ENCODE measurements around the gene C11orf21.
"Not testable (repeated sequence)": the region's sequence is repeated elsewhere in the genome, so short reads cannot be mapped to it uniquely, and the experiment has no call there.

Gene C11orf21

GRCh38 chr11:2289350-2289749, 12.4 kb downstream of the C11orf21 start:
- DNase-seq = peak in 5 of 42 donors; percentile 4 to 19 (median 8)
- intact Hi-C loops (cut with DNase I) = no loop called here

GRCh38 chr11:2287091-2287490, 14.6 kb downstream of the C11orf21 start:
- DNase-seq = peak in 12 of 42 donors; percentile 2 to 24 (median 6)
- intact Hi-C loops (cut with DNase I) = no loop called here

- intact Hi-C loops (cut with DNase I) = not testable (repeated sequence)
- DNase-seq = peak in 13 of 42 donors; percentile 1 to 40 (median 13)
Measured at GRCh38 chr11:2286350-2286749, 15.4 kb downstream of the C11orf21 start.

- intact Hi-C loops (cut with DNase I) = no loop called here
- no peak for DNase-seq
Measured at GRCh38 chr11:2280208-2280607, 21.5 kb downstream of the C11orf21 start.

- DNase-seq = peak in 6 of 42 donors; percentile 1 to 28 (median 2)
- intact Hi-C loops (cut with DNase I) = no loop called here
Measured at GRCh38 chr11:2277933-2278523, 23.7 kb downstream of the C11orf21 start.

- peak in 7 of 42 donors; percentile 2 to 30 (median 13) for DNase-seq
- intact Hi-C loops (cut with DNase I) = no loop called here
Measured at GRCh38 chr11:2277008-2277346, 24.7 kb downstream of the C11orf21 start.

DNA sequence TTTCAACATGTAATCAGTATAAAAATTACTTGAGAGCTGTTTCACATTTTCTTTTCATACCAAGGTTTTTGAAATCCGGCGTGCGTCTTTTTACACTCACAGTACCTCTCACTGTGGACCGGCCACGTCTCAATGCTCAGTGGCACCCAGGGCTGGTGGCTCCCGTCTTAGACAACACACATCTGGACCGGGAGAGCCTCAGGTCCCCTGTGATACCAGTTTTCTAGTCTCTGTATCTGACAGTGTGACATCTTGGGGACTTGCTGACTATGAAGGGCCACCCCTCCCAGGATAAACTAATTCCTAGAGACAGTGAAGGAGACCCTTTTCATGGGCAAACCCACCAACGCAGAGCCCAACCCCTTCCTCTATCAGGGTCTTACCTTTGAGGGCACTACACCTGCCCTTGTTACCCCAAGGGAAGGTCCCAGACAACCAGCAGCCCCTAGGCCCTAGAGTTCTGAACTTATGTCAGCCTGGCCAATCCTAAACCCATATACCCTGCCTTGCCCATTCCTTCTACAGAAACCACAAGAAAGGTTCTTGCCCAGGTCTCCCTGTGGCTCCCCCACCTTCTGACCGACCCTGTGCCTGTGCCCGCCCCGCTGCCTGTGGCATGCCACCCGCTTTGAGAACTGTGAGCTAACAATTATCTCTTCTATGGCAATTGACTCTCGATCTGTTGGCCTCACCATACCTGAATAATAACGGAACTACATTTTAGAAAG, 25.3 kb downstream of the C11orf21 start:
- intact Hi-C loops (cut with DNase I) = no loop called here
- peak in 6 of 42 donors; percentile 1 to 34 (median 7) for DNase-seq

GRCh38 chr11:2275334-2276279, 26.1 kb downstream of the C11orf21 start:
- peak in 11 of 42 donors; percentile 0 to 39 (median 10) for DNase-seq
- intact Hi-C loops (cut with DNase I) = no loop called here

DNA sequence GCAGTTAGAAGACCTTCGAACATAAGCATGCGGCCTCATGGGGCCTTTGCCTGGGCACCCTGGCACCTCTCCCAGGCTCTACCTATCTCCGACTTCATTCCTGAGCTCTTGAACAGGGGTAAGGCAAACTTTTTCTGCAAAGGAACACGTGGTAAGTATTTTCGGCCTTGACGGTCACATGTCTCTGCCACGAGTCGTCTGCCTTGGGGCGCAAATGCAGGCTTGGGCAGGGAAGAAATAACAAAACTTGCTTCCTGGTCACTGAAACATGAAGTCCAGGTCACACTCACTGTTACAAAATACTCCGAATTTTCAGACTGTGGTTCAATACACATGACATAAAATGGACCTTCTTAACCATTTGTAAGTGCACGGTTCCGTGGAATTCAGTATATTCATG, 27.9 kb downstream of the C11orf21 start:
- intact Hi-C loops (cut with DNase I) = no loop called here
- DNase-seq = peak in 6 of 42 donors; percentile 1 to 40 (median 10)

DNA sequence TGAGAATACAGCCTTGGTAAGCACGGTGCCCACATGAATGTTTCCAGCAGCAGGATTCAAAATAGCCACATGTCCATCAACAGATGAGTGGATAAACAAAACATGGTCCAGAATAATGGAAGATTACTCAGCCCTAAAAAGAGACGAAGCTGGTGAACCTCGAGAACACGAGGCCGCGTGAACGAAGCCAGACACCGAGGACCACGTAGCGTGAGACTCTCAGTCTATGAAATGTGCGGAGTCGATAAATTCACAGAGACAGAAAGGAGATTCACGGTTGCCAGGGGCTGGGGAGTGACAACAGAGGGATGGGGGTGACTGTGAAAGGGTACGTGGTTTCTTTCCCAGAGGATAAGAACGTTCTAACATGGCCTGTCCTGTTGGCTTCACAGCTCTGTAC, 28.4 kb downstream of the C11orf21 start:
- intact Hi-C loops (cut with DNase I) = no loop called here
- peak in 7 of 42 donors; percentile 1 to 18 (median 3) for DNase-seq

DNA sequence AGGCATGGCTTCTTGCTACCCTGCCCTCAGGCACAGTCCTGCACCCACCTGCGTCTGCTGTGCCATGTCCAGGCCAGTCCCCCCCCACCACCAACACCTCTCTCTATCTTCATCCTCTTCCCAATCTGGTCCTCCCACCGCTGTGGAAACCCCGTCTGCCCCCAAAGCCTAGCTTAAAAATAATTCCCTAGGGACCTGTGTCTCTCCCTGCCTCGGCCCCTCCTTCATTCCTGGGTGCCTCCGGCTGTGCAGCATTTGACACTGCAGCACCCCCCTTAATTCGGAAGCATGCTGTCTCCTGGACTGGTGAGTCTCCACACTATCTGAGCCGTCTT, 28.8 kb downstream of the C11orf21 start:
- intact Hi-C loops (cut with DNase I) = no loop called here

GRCh38 chr11:2272228-2272945, 29.3 kb downstream of the C11orf21 start:
- DNase-seq = peak in 6 of 42 donors; percentile 0 to 40 (median 8)

More for the DNA sequence above, 28.8 kb downstream of the C11orf21 start:
- peak in 3 of 42 donors; percentile 0 to 8 (median 3) for DNase-seq

DNA sequence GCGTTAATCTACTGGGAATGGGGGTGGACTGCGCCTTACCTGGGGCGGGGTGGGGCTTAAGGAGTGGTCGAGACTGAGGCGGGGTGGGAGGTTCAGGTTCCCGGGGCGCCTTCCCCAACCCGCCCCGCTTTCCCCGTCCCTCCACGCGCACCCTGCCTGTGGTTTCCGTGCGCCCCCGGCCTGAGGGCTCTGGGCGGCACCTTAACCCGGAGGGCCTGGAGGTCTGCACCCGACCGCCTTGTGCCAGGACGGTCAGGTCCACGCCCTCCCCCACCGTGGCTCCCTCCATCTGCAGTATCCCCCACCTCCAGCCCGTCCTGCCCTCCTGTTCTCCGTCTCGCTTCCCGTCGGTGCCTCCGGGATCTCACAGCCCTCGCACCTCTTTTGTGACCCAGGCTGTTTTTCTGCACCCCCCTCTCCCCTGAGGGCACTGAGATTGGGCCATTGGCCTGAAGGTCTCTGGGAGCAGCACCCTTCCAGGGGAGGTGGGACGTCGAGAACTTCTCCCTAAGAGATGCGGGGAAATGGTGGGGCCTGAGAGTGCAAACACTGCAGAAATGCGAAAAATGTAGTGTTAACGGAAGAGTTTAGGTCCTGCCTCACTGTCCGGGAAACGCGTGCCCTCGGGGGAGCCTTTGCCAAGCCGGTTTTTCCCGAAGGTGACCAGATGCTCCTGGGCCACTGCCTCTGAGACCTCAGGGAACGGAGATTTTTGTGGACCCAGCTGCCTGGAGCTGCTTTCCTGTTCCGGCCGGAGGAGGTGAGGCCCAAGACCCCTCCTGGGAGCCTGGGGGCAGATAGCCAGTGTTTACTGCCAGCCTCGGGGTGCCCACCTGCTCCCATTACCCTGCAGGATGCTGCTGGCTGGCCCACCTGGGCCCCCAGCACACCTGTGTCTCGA, 30.1 kb downstream of the C11orf21 start:
- DNase-seq = peak in 5 of 42 donors; percentile 5 to 37 (median 14)
- intact Hi-C loops (cut with DNase I) = no loop called here

More at GRCh38 chr11:2272228-2272945, 29.3 kb downstream of the C11orf21 start:
- intact Hi-C loops (cut with DNase I) = no loop called here

- DNase-seq = peak in 12 of 42 donors; percentile 18 to 62 (median 36)
- intact Hi-C loops (cut with DNase I) = no loop called here
Measured at GRCh38 chr11:2271077-2271326, 30.7 kb downstream of the C11orf21 start.

DNA sequence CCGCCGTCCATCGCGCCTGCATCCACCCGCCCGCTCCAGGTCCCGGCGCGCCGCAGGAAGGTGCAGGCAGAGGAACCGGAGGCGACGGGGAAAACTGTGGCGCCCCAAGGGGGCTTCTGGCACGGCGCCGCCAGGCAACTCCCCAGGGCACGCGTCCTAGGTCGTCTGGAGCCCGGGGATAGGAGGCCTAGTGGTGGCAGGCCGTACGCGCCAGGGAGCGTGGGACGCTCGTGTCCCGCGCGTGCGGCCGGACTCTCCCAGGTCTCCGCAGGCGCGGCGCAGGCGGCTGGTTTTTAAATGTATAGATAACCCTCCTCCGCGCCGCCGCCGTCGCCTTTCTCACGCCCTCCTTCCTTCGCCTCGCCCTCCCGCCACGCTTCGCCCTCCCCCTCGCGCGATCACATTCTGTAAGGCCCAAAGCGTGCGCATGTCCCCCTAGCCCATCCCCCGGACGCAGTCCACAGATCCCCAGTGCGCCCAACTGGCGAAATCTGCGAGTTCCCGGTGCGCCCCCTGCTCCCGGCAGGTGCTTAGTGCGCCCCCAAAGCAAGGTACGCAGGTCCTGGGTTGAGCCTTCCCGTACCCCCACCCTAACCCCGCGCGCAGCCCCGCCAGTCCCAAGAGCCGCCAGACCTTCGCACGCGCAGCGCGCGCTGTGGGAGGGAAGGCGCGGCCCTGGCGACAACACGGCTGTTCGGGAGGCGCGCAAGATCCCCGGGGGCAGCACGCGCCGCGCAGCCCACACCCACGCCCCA, 31.2 kb downstream of the C11orf21 start, which contains the start of gene ASCL2:
Gene ASCL2, minus strand, starts transcription at position 267 of the 755 bp plus-strand sequence. Its CDS starts 256 bp downstream, at position 11.
- intact Hi-C loops (cut with DNase I) = no loop called here
- DNase-seq = peak in 5 of 42 donors; percentile 14 to 41 (median 33)

- intact Hi-C loops (cut with DNase I) = no loop called here
- DNase-seq = peak in 24 of 42 donors; percentile 24 to 70 (median 50)
Measured at GRCh38 chr11:2269601-2270321, 32.0 kb downstream of the C11orf21 start.
